Naive thymus-derived CD8-positive, alpha-beta T cell (primary cell): ENCODE data around the gene TMEM18. TPM values are rescaled to one million over a fixed set of nuclear protein-coding genes. Genes with fewer than 3 reads are reported as not detected.

Experiments
- ATAC-seq, 2 donors: fragments of 150-1000 bp; cut with Tn5 transposase in 1 of 2; sonication (Bioruptor Pico), chemical (Tn5 transposase) in 1 of 2; 1 replicate in 1 of 2; 2 replicates in 1 of 2; pipeline ENCODE4 v1.10.0; 2021; ENCODE audit warnings: mild to moderate bottlenecking in 2 of 2, moderate library complexity in 2 of 2
- POLR2A ChIA-PET: fragments of 350-600 bp; sonication (Branson Sonifier 250); formaldehyde crosslinking; loops from one replicate; lab custom pipeline; 2021; ENCODE audit warnings: antibody characterized with exemption; lab: Charles Lee
- DNase-seq, 10 donors: peaks; one replicate each; pipeline versions ENCODE4 v3.0.0 to v3.0.0-alpha.2; 2020 to 2022
- H3K27ac Mint-ChIP-seq, 10 donors: one replicate each; pipeline ENCODE4 v1.8.0; 2020 to 2022; ENCODE audit warnings: mild to moderate bottlenecking in 10 of 10, mixed read lengths in 10 of 10, moderate library complexity in 4 of 10, inconsistent platforms in 1 of 10
- H3K27me3 Mint-ChIP-seq, 5 donors: one replicate each; pipeline ENCODE4 v1.8.0; 2021 to 2022; ENCODE audit warnings: mixed read lengths in 5 of 5
- H3K36me3 Mint-ChIP-seq, 3 donors: one replicate each; pipeline ENCODE4 v1.8.0; 2020 to 2022; ENCODE audit warnings: mixed read lengths in 3 of 3, mild to moderate bottlenecking in 2 of 3, inconsistent platforms in 1 of 3
- H3K4me1 Mint-ChIP-seq, 4 donors: one replicate each; pipeline ENCODE4 v1.8.0; 2021 to 2022; ENCODE audit warnings: mixed read lengths in 4 of 4
- H3K4me3 Mint-ChIP-seq, 10 donors: one replicate each; pipeline ENCODE4 v1.8.0; 2020 to 2022; ENCODE audit warnings: mild to moderate bottlenecking in 10 of 10, mixed read lengths in 10 of 10, moderate library complexity in 6 of 10, inconsistent platforms in 1 of 10
- H3K9me3 Mint-ChIP-seq, 9 donors: one replicate each; pipeline ENCODE4 v1.8.0; 2020 to 2022; ENCODE audit warnings: mixed read lengths in 9 of 9, mild to moderate bottlenecking in 3 of 9, inconsistent platforms in 1 of 9, moderate library complexity in 1 of 9
- polyA plus RNA-seq, 3 donors: library from polyadenylated mRNA; unstranded; fragments of 300-500 nt; fragmentation: Illumina TruSeq; gene quantifications; one replicate each; pipeline ENCODE4 v1.2.3, GENCODE V29; 2021
- total RNA-seq, 8 experiments: library from RNA in 2 of 8; stranded (reverse) in 2 of 8; gene quantifications; one replicate each; pipeline ENCODE4 v1.2.3 and lab custom pipeline; 2021 to 2026

The TMEM18 gene
- total and polyA plus RNA-seq, 5 experiments from 2014 or later = 22.1 to 41.4 (median 29.8) TPM

DNA sequence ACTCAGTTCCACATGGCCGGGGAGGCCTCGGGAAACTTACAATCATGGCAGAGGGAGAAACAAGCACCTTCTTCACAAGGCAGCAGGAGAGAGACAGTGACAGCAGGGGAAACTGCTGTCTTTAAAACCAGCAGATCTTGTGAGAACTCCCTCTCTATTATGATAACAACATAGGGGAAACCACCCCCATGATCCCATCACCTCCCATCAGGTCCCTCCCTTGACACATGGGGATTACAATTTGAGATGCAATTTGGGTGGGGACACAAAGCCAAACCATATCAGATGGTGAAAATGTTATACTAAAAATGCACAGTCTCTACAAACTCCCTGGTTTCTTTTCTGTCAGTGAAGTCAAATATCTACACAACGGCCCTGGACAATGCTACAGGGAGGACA, 9.2 kb downstream of the TMEM18 start:
- ATAC-seq (no peak), DNase-seq (no peak)
- Mint-ChIP-seq H3K36me3 (peaks cover 18 to 66% (median 32%) of the 10 kb centered on the region in 3 donors), H3K4me1 (peaks cover 14 to 25% (median 19%) of the 10 kb centered on the region in 4 donors), H3K27ac (peak overlapping the region in 1 of 10 donors; percentile 21), H3K9me3 (peaks cover 5 to 18% (median 12%) of the 10 kb centered on the region in 9 donors), H3K4me3 (no peak overlapping the region), H3K27me3 (no peaks in the 10 kb centered on the region)
- POLR2A ChIA-PET = no interaction called here

DNA sequence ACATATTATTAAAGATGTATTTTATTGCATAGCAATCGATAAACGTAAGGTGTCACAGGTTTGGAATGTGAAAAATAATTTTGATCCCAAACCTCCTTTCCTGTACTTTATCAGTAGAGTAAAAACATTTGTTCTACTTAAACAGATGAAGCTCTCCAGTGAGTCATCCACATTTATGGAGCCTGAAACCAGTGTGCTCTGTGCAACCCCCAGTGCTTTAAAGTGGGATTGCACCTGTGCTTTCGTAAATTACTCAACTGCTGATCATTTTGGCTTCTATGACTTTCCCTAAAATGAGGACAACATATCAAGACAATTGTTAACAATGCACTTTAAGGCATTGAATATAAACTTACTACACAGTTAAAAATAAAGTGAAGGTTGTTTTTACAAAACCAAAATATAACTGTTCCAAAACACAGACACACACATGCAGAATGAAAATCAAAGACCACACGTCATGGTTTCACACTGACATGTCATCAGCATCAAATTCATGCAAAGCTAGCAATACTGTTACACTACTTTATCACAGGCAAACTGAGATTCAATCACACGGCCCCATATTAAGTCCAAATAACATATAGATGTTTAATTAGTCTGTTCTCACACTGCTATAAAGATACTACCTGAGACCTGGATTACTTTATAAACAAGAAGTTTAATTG, 9.7 kb downstream of the TMEM18 start:
- no peak overlapping the region for H3K4me3 Mint-ChIP-seq
- DNase-seq (peak in 2 of 10 donors; percentile 14 to 17), ATAC-seq (peak; percentile 62 to 75)
- POLR2A ChIA-PET = interaction anchor here (0.6 kb wide), 1 partner anchor 24 kb away, joined by 3 read pairs; no protein-coding TSS in a partner anchor
- H3K36me3 Mint-ChIP-seq = peaks cover 18 to 62% (median 32%) of the 10 kb centered on the region in 3 donors
- peaks cover 5 to 18% (median 12%) of the 10 kb centered on the region in 9 donors for H3K9me3 Mint-ChIP-seq
- H3K27me3 Mint-ChIP-seq = no peaks in the 10 kb centered on the region
- peak overlapping the region in 2 of 10 donors; percentile 5 to 21 for H3K27ac Mint-ChIP-seq
- H3K4me1 Mint-ChIP-seq = peaks cover 18 to 29% (median 24%) of the 10 kb centered on the region in 4 donors

DNA sequence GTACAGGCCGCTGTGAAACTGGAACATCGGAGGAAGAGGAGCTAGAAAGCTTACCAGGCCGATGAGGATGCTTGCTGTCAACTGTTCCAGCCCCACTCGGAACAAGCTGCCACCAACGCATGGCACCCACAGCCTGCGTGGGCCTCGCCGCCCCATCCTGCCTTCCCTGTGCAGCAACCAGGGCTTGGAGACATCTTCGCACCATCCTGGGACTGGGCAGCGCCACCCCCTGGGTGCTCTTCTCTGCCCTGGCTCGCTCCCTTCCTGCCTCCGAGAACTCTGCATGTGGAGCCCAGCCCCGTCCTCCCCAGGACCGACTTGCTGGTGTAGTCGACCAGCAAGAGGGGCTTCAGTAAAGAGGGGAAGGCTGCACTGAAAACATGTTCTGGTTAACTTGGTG, 10.8 kb downstream of the TMEM18 start:
- H3K9me3 Mint-ChIP-seq = peaks cover 5 to 18% (median 12%) of the 10 kb centered on the region in 9 donors
- no peak for ATAC-seq
- H3K27ac Mint-ChIP-seq = no peak overlapping the region
- H3K4me3 Mint-ChIP-seq = no peak overlapping the region
- peaks cover 24 to 39% (median 33%) of the 10 kb centered on the region in 4 donors for H3K4me1 Mint-ChIP-seq
- POLR2A ChIA-PET = no interaction called here
- peaks cover 18 to 59% (median 32%) of the 10 kb centered on the region in 3 donors for H3K36me3 Mint-ChIP-seq
- DNase-seq = no peak
- no peaks in the 10 kb centered on the region for H3K27me3 Mint-ChIP-seq

DNA sequence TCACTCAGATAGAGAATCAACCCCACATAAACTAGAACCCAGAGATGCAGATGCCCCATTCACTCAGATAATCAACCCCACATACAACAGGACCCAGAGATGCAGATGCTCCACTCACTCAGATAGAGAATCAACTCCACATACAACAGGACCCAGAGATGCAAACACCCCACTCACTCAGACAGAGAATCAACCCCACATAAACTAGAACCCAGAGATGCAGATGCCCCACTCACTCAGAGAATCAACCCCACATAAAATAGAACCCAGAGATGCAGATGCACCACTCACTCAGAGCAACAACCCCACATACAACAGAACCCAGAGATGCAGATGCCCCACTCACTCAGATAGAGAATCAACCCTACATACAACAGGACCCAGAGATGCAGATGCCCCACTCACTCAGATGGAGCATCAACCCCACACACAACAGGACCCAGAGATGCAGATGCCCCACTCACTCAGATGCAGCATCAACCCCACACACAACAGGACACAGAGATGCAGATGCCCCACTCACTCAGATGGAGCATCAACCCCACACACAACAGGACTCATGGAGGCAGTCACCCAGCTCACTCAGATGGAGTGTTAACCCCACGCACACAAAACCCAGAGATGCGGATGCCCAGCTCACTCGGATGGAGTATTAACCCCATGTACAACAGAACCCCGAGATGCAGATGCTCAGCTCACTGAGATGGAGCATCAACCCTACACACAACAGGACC, 11.7 kb downstream of the TMEM18 start:
- H3K36me3 Mint-ChIP-seq = peaks cover 18 to 55% (median 32%) of the 10 kb centered on the region in 3 donors
- no peak for ATAC-seq
- no peak for DNase-seq
- peak overlapping the region in 1 of 10 donors; percentile 35 for H3K4me3 Mint-ChIP-seq
- H3K9me3 Mint-ChIP-seq = peaks cover 5 to 18% (median 12%) of the 10 kb centered on the region in 9 donors
- peaks cover 24 to 40% (median 35%) of the 10 kb centered on the region in 4 donors for H3K4me1 Mint-ChIP-seq
- peak overlapping the region in 1 of 10 donors; percentile 80 for H3K27ac Mint-ChIP-seq
- no peaks in the 10 kb centered on the region for H3K27me3 Mint-ChIP-seq
- POLR2A ChIA-PET = no interaction called here

DNA sequence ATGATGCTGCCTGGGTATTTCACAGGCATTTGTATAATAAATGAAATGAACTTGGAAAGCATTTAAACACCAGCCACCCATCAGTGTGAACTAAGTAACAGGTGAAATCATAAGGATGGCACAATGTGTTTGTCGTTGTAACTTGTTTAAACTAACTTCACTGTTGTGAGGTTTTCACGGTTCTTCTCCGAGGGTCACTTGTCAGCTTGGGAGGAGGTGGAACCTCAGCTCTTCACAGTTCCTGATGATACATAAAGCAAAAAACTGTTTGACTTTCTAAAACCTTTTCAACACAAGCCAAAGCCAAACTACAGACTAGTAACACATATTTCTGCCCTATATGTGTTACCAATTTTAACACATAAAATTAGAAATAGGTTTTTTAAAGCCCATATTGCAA, 13.1 kb downstream of the TMEM18 start:
- peak overlapping the region in 9 of 10 donors; percentile 27 to 89 (median 46) for H3K27ac Mint-ChIP-seq

DNA sequence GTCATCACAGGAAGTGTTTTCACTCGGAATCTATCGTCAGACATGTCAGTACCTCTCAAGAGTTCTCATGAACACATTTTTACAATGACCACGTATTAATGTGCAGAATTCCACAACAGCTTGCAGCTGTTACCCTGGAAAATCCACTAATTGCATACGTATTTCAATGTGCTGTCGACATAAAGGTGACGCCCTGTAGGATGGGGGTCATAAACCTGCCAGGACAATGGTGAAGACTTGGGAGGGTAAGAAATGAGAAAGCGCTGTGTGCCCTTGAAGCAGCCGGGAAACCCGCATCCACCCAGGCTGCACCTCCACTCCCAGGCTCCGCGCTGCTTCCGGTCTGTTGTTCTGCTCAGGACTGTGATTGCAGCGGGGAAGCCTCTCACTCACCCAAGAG, 14.0 kb downstream of the TMEM18 start:
- peak overlapping the region in 1 of 10 donors; percentile 57 for H3K4me3 Mint-ChIP-seq
- POLR2A ChIA-PET = no interaction called here
- peak overlapping the region in 6 of 10 donors; percentile 27 to 67 (median 50) for H3K27ac Mint-ChIP-seq
- ATAC-seq (no peak), DNase-seq (no peak)
- peaks cover 0 to 4% (median 0%) of the 10 kb centered on the region in 5 donors for H3K27me3 Mint-ChIP-seq
- peaks cover 5 to 18% (median 12%) of the 10 kb centered on the region in 9 donors for H3K9me3 Mint-ChIP-seq
- H3K36me3 Mint-ChIP-seq = peaks cover 18 to 34% (median 29%) of the 10 kb centered on the region in 3 donors
- H3K4me1 Mint-ChIP-seq = peaks cover 23 to 42% (median 40%) of the 10 kb centered on the region in 4 donors

More for the DNA sequence above, 13.1 kb downstream of the TMEM18 start:
- H3K9me3 Mint-ChIP-seq = peaks cover 5 to 18% (median 12%) of the 10 kb centered on the region in 9 donors
- ATAC-seq (no peak), DNase-seq (no peak)
- POLR2A ChIA-PET = no interaction called here
- H3K4me1 Mint-ChIP-seq = peaks cover 21 to 41% (median 37%) of the 10 kb centered on the region in 4 donors
- peaks cover 0 to 2% (median 0%) of the 10 kb centered on the region in 5 donors for H3K27me3 Mint-ChIP-seq
- no peak overlapping the region for H3K4me3 Mint-ChIP-seq
- H3K36me3 Mint-ChIP-seq = peaks cover 18 to 41% (median 31%) of the 10 kb centered on the region in 3 donors

DNA sequence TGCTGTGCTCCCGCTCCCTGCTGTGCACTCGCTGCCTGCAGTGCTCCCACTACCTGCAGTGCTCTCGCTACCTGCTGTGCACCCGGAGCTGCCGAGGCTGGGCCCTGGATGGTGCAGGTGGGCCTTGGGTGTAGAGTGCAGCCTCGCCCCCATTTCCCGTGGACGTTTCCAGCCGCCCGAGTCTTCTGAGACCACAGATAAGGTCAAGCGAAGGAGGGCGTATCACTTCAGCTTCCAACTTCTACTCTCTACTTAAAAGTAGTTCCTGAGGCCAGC, 15.9 kb downstream of the TMEM18 start:
- DNase-seq = no peak
- H3K27ac Mint-ChIP-seq = peak overlapping the region in 2 of 10 donors; percentile 34 to 62
- POLR2A ChIA-PET = interaction anchor here (0.6 kb wide), 1 partner anchor 657 kb away, joined by 5 read pairs; no protein-coding TSS in a partner anchor

DNA sequence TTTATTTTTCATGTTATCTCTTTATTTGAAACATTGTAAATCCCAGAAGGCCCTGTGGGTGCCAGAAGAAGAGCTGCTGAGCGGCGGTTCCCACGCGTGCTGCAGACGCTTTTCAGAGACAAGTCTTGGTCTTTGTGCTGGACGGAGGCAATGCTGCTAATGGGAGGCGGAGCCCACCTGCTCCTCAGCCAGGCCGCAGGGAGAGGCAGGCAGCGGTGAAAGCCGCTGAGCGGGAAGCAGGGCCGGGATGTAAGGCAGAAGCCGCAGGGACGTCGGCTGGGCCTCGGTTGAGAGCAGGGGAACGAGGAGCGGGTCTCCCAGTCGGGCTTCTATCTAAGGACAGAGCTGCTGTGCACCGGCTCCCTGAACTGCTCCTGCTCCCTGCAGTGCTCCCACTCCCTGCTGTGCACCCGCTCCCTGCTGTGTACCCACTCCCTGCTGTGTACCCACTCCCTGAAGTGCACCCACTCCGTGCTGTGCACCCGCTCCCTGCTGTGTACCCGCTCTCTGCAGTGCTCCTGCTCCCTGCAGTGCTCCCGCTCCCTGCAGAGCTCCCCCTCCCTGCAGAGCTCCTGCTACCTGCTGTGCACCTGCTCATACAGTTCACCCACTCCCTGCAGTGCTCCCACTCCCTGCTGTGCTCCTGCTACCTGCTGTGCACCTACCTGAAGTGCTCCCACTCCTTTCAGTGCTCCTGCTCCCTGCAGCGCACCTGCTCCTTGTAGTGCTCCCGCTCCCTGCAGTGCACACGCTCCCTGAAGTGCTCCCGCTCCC, 16.4 kb downstream of the TMEM18 start:
- Mint-ChIP-seq H3K36me3 (peaks cover 11 to 17% (median 15%) of the 10 kb centered on the region in 3 donors), H3K9me3 (peaks cover 5 to 13% (median 11%) of the 10 kb centered on the region in 9 donors), H3K4me1 (peaks cover 29 to 64% (median 59%) of the 10 kb centered on the region in 4 donors), H3K27ac (no peak overlapping the region), H3K27me3 (peaks cover 0 to 4% (median 0%) of the 10 kb centered on the region in 5 donors), H3K4me3 (no peak overlapping the region)
- ATAC-seq (no peak), DNase-seq (no peak)
- POLR2A ChIA-PET = no interaction called here

More for the DNA sequence above, 15.9 kb downstream of the TMEM18 start:
- Mint-ChIP-seq H3K4me3 (no peak overlapping the region), H3K4me1 (peaks cover 29 to 59% (median 54%) of the 10 kb centered on the region in 4 donors), H3K9me3 (peaks cover 5 to 18% (median 12%) of the 10 kb centered on the region in 9 donors), H3K27me3 (peaks cover 0 to 4% (median 0%) of the 10 kb centered on the region in 5 donors), H3K36me3 (peaks cover 11 to 21% (median 19%) of the 10 kb centered on the region in 3 donors)
- ATAC-seq = no peak

DNA sequence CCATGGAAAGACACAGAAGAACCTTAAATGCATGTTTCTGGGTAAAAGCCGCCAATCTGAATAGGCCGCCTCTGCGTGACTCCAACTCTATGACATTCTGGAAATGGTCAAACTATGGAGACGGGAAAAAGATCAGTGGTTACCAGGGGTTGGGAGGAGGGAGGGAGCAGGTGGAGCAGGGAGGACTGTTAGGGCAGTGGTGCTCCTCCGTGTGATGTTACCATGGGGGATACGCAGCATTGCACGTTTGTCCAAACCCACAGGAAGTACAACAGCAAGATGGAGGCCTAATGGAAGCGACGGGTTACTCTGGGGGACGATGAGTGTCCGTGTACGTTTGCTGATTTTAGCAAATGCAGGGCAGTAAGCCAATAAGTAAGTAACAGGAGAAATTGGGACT, 17.2 kb downstream of the TMEM18 start:
- H3K4me3 Mint-ChIP-seq = no peak overlapping the region
- H3K27ac Mint-ChIP-seq = peak overlapping the region in 3 of 10 donors; percentile 14 to 62 (median 53)
- H3K36me3 Mint-ChIP-seq = peaks cover 4 to 10% (median 7%) of the 10 kb centered on the region in 3 donors
- peaks cover 0 to 4% (median 0%) of the 10 kb centered on the region in 5 donors for H3K27me3 Mint-ChIP-seq
- H3K4me1 Mint-ChIP-seq = peaks cover 24 to 69% (median 65%) of the 10 kb centered on the region in 4 donors
- DNase-seq (no peak), ATAC-seq (no peak)
- peaks cover 0 to 5% (median 3%) of the 10 kb centered on the region in 9 donors for H3K9me3 Mint-ChIP-seq
- POLR2A ChIA-PET = no interaction called here

DNA sequence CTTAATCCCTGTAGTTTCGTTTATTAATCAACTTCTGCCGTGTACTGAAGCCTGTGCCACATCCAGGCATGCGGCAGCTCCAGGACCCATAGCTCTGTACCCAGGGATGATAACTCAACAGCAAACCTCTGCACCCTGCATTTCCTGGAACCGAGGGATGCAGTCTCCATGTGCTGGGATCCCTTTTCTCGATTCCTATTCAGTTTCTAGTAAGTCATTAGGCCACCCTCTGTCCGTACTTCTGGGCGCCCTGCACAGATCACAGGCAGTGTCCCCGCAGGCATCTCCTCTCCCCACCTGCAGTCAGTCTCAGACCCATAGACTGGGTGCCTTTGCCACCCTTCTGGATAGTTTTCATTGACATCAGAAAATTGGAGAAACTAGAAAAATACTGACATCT, 18.8 kb downstream of the TMEM18 start:
- no peak for DNase-seq
- H3K27ac Mint-ChIP-seq = peak overlapping the region in 3 of 10 donors; percentile 34 to 81 (median 37)
- no peaks in the 10 kb centered on the region for H3K9me3 Mint-ChIP-seq
- no peak overlapping the region for H3K4me3 Mint-ChIP-seq
- ATAC-seq = no peak
- H3K36me3 Mint-ChIP-seq = peaks cover 0 to 1% (median 0%) of the 10 kb centered on the region in 3 donors
- peaks cover 21 to 71% (median 62%) of the 10 kb centered on the region in 4 donors for H3K4me1 Mint-ChIP-seq
- H3K27me3 Mint-ChIP-seq = peaks cover 0 to 4% (median 0%) of the 10 kb centered on the region in 5 donors
- POLR2A ChIA-PET = no interaction called here

DNA sequence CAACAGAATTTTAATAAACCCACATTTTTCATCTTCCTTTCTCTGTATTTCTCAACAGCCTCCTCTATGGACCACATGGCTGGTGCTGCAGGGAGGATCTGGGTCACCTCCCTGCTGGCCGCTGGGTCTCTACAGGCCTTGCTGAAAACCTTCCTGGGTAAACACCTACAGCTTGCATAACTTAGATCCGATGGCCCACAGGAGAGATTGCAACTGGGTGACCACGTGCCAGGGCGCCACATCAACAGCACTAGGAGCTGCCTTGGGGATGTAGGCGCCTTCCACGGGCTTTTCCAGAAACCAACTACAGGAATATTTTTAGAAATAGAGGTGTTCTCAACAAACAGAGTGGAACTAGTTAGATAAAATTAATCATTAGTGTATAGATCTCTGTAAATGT, 19.4 kb downstream of the TMEM18 start:
- ATAC-seq (no peak), DNase-seq (no peak)
- Mint-ChIP-seq H3K9me3 (no peaks in the 10 kb centered on the region), H3K36me3 (no peaks in the 10 kb centered on the region), H3K4me3 (peak overlapping the region in 1 of 10 donors; percentile 10), H3K27me3 (peaks cover 0 to 4% (median 0%) of the 10 kb centered on the region in 5 donors), H3K4me1 (peaks cover 20 to 71% (median 61%) of the 10 kb centered on the region in 4 donors), H3K27ac (peak overlapping the region in 1 of 10 donors; percentile 7)
- POLR2A ChIA-PET = no interaction called here

DNA sequence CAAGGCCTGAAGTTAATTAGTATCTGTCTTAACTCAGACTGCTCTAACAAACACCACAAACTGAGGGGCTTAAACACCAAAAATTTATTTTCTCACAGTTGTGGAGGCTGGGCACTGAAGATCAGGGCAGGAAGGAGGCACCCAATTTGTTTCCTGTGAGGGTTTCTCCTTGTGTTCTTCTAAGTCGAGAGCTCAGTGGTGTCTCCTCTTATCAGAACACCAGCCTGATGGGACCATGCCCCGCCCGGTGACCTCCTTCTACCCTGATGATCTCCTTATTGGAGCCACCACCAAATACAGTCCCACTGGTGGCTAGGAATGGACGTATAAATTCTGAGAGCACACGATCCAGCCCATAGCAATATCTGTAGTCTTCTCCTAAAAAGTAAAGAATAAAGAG, 20.5 kb downstream of the TMEM18 start:
- Mint-ChIP-seq H3K27me3 (peaks cover 0 to 4% (median 0%) of the 10 kb centered on the region in 5 donors), H3K36me3 (no peaks in the 10 kb centered on the region), H3K4me3 (peak overlapping the region; percentile 1 to 71 (median 50)), H3K4me1 (peaks cover 15 to 64% (median 52%) of the 10 kb centered on the region in 4 donors), H3K9me3 (no peaks in the 10 kb centered on the region), H3K27ac (peak overlapping the region in 8 of 10 donors; percentile 13 to 85 (median 40))
- POLR2A ChIA-PET = no interaction called here
- DNase-seq (peak in 2 of 10 donors; percentile 26 to 31), ATAC-seq (peak; percentile 59 to 83)
